NCI-H146 treated with DMSO at 0.1 percent for 48 hours (cell line): ENCODE results near the gene CBY1.

Source experiments
- DNase-seq: peaks from one replicate; lab custom pipeline; 2025; ENCODE audit not compliant: unreplicated experiment; lab: John Stamatoyannopoulos, UW

Gene CBY1

DNA sequence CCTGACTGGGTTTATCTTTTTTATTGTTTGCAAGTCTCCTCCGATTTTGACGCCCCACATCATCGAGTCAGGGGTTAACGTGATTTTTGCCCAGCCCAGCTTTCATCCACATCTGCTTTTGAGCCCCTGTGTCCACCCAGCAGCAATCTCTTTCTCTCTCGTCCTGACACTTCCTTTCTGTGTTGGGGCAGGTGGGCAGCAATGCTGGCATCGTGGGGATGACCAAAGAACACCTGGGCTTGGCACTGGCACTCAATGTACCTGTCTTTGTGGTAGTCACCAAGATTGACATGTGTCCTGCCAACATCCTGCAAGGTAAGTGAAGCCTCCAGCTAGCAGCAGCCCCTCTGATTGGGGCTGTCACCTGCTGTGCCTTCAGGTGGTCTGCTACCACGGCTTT, 65.1 kb downstream of the CBY1 start:
- DNase-seq = no peak
